Measurements from ENCODE around the gene PPP2R2B. TPM values are rescaled to one million over a fixed set of nuclear protein-coding genes. Genes with fewer than 3 reads are reported as not detected.
A peak's percentile ranks its signal among the peaks of the same experiment; 100 is the strongest.

PPP2R2B gene
- polyA plus RNA-seq (0.33 to 0.42 TPM (median 0.33 TPM) in 3 replicates), polyA minus RNA-seq (0.35 TPM in 1 of 3 replicates, not detected in the others)
- polyA plus RNA-seq (2011; ENCODE audit: low read depth): 1.6 TPM
- 0.29 and 0.66 TPM in 2 replicates for polyA plus RNA-seq (2011; cell fraction: cytosol; rRNA removed)
- polyA plus RNA-seq (2011; cell fraction: nucleus; rRNA removed): 0.15 and 0.31 TPM in 2 replicates
- polyA plus RNA-seq (2012; ENCODE audit: low replicate concordance): 0.18 and 2.5 TPM in 2 replicates
- polyA minus RNA-seq (2011; cell fraction: cytosol; rRNA and poly(A)+ RNA removed): not detected
- polyA minus RNA-seq (2011; cell fraction: nucleus; rRNA and poly(A)+ RNA removed): 0.32 and 0.78 TPM in 2 replicates

DNA sequence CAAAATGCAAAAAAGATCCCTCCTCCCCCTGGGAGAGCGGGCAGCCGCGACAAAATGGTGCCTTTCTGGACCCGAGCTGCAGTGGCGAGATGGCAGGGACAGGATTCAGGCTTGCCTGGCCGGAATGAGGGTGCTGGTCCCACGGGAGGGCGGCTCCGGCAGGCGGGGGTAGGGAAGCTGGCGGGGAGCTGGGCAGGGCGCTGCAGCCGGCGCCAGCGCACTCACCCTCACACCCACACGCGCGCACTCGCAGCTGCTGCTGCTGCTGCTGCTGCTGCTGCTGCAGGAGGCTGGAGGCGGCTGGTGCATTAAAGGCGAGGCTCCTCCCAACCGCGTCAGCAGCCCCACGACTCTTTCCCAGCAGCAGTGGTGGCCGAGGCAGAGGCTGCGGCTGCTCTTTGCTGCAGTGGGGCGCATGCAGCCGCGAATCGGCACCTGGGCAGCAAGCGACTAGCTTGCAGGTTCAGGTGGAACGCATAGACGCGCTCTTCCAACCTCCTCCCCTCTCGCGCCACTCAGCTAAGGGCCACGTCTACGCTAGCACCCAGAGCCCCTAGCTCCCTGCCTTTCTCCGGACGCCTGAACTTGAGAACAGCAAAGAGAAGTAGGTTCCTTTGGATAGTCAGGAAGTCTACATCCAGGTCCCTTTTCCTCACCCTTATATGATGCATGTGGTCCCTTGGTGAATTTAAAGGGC, at the start of gene PPP2R2B:
PPP2R2B (minus strand) TSS at position 282 of the 697 bp plus-strand sequence.
- dilution Hi-C loops (cut with MboI; ENCODE audit: extremely low pct_ligation_motif_present, low sequenced_read_pairs): no loop called here
- TF ChIP-seq, protein P1, sequence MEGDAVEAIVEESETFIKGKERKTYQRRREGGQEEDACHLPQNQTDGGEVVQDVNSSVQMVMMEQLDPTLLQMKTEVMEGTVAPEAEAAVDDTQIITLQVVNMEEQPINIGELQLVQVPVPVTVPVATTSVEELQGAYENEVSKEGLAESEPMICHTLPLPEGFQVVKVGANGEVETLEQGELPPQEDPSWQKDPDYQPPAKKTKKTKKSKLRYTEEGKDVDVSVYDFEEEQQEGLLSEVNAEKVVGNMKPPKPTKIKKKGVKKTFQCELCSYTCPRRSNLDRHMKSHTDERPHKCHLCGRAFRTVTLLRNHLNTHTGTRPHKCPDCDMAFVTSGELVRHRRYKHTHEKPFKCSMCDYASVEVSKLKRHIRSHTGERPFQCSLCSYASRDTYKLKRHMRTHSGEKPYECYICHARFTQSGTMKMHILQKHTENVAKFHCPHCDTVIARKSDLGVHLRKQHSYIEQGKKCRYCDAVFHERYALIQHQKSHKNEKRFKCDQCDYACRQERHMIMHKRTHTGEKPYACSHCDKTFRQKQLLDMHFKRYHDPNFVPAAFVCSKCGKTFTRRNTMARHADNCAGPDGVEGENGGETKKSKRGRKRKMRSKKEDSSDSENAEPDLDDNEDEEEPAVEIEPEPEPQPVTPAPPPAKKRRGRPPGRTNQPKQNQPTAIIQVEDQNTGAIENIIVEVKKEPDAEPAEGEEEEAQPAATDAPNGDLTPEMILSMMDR (optimal IDR thresholded peaks at IDR 0.05 in 1 of 3, IDR thresholded peaks at IDR 0.05 in 1 of 3, conservative IDR thresholded peaks at IDR 0.05 in 1 of 3; ENCODE audit: extremely low read depth in 1 of 3, insufficient read depth in 2 of 3, low read length in 3 of 3): no peak
- TF ChIP-seq EZH2 (IDR thresholded peaks at IDR 0.05; ENCODE audit: low read length): peak; percentile 46
- H3K27ac ChIP-seq (ENCODE audit: control insufficient read depth, insufficient read depth, low read length): no peak within 1 kb of the TSS
- peaks cover 18% of the 10 kb centered on the region for H3K4me1 ChIP-seq (ENCODE audit: control insufficient read depth, extremely low read depth, insufficient read depth, low read length)
- peak within 1 kb of the TSS; percentile 41 to 65 (median 55) for H3K4me3 ChIP-seq (ENCODE audit: control insufficient read depth in 2 of 3, extremely low read depth in 1 of 3, insufficient read depth in 2 of 3, low read depth in 1 of 3, low read length in 3 of 3)
- peaks cover 30% of the 10 kb centered on the region for H3K27me3 ChIP-seq (ENCODE audit: control insufficient read depth, extremely low read depth, insufficient read depth, low read length)
- DNase-seq (ENCODE audit: low read depth, low spot score) (no peak), FAIRE-seq (no peak)
- no peaks in the 10 kb centered on the region for H3K9me3 ChIP-seq (ENCODE audit: control insufficient read depth, low read depth, low read length)
- no peaks in the 10 kb centered on the region for H3K9me1 ChIP-seq (ENCODE audit: control insufficient read depth, extremely low read depth, insufficient read depth, low read length)
- no peak within 1 kb of the TSS for H3K9ac ChIP-seq (ENCODE audit: control insufficient read depth, extremely low read depth, insufficient read depth, low read length)
- peak within 1 kb of the TSS; percentile 64 for H2AFZ ChIP-seq (ENCODE audit: control insufficient read depth, low read length)
- no peaks in the 10 kb centered on the region for H4K20me1 ChIP-seq (ENCODE audit: control insufficient read depth, extremely low read depth, insufficient read depth, low read length)
- H3K79me2 ChIP-seq (ENCODE audit: control insufficient read depth, insufficient read depth, low read length): no peaks in the 10 kb centered on the region
- peak within 1 kb of the TSS; percentile 83 for H3K4me2 ChIP-seq (ENCODE audit: control insufficient read depth, extremely low read depth, insufficient read depth, low read depth, low read length)
- H3K36me3 ChIP-seq (ENCODE audit: control insufficient read depth in 2 of 2, extremely low read depth in 1 of 2, insufficient read depth in 2 of 2, low read length in 2 of 2): no peaks in the 10 kb centered on the region

DNA sequence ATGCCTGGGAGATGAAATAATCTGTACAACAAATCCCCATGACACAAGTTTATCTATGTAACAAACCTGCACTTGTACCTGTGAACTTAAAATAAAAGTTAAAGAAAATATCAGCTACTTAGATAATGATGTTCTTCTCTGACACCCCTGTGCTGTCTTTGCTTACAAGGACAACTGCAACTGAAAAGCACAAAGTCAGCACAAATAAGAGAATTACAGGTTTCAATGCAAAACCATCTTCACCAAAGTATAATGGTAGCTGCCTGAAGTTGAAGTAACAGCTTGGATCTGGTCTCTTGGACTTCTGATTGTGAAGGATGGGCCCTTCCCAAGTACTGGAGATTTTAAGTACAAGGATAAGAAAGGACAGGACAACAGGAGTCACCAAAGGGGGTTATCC, 45.6 kb upstream of the PPP2R2B start:
- Histone ChIP-seq H3K9me1 (ENCODE audit: control insufficient read depth, extremely low read depth, insufficient read depth, low read length) (no peaks in the 10 kb centered on the region), H3K27ac (ENCODE audit: control insufficient read depth, insufficient read depth, low read length) (no peak overlapping the region), H3K4me3 (ENCODE audit: control insufficient read depth in 2 of 3, extremely low read depth in 1 of 3, insufficient read depth in 2 of 3, low read depth in 1 of 3, low read length in 3 of 3) (no peak overlapping the region), H3K9ac (ENCODE audit: control insufficient read depth, extremely low read depth, insufficient read depth, low read length) (no peak overlapping the region), H3K79me2 (ENCODE audit: control insufficient read depth, insufficient read depth, low read length) (no peaks in the 10 kb centered on the region), H3K4me2 (ENCODE audit: control insufficient read depth, extremely low read depth, insufficient read depth, low read depth, low read length) (no peak overlapping the region), H4K20me1 (ENCODE audit: control insufficient read depth, extremely low read depth, insufficient read depth, low read length) (no peaks in the 10 kb centered on the region), H3K27me3 (ENCODE audit: control insufficient read depth, extremely low read depth, insufficient read depth, low read length) (no peaks in the 10 kb centered on the region), H3K36me3 (ENCODE audit: control insufficient read depth in 2 of 2, extremely low read depth in 1 of 2, insufficient read depth in 2 of 2, low read length in 2 of 2) (no peaks in the 10 kb centered on the region), H3K4me1 (ENCODE audit: control insufficient read depth, extremely low read depth, insufficient read depth, low read length) (no peaks in the 10 kb centered on the region), H3K9me3 (ENCODE audit: control insufficient read depth, low read depth, low read length) (no peaks in the 10 kb centered on the region), H2AFZ (ENCODE audit: control insufficient read depth, low read length) (no peak overlapping the region)
- no peak for TF ChIP-seq EZH2 (IDR thresholded peaks at IDR 0.05; ENCODE audit: low read length)
- TF ChIP-seq, protein P1 (optimal IDR thresholded peaks at IDR 0.05 in 1 of 3, IDR thresholded peaks at IDR 0.05 in 1 of 3, conservative IDR thresholded peaks at IDR 0.05 in 1 of 3; ENCODE audit: extremely low read depth in 1 of 3, insufficient read depth in 2 of 3, low read length in 3 of 3): no peak
- FAIRE-seq: no peak
- dilution Hi-C loops (cut with MboI; ENCODE audit: extremely low pct_ligation_motif_present, low sequenced_read_pairs): no loop called here
- DNase-seq (ENCODE audit: low read depth, low spot score): no peak
